ENCODE measurements around the gene CAPN2. TPM values are rescaled to one million over a fixed set of nuclear protein-coding genes. Genes with fewer than 3 reads are reported as not detected.

CAPN2 gene
- total and polyA plus RNA-seq, 9 donors, result 70.6 to 267 (median 171) TPM

GRCh38 chr1:223759273-223759672 lies 46.9 kb downstream of the CAPN2 start:
- no peaks in the 10 kb centered on the region for H3K27me3 ChIP-seq
- intact Hi-C loops (cut with DNase I), result no loop called here
- H3K4me1 ChIP-seq (ENCODE audit: insufficient read depth), result no peaks in the 10 kb centered on the region
- no peak for DNase-seq
- H3K36me3 ChIP-seq, result no peaks in the 10 kb centered on the region
- TF ChIP-seq EP300 (IDR thresholded peaks at IDR 0.05) (no peak), CTCF (IDR thresholded peaks at IDR 0.05) (no peak), POLR2A (IDR thresholded peaks at IDR 0.05) (no peak)
- WGBS, 3 donors, result 89 to 91% (median 90%) methylated on average over 13 of the region's 13 CpGs
- H3K9me3 ChIP-seq, result no peaks in the 10 kb centered on the region
- no peak overlapping the region for H3K27ac ChIP-seq
- no peak overlapping the region for H3K4me3 ChIP-seq

DNA sequence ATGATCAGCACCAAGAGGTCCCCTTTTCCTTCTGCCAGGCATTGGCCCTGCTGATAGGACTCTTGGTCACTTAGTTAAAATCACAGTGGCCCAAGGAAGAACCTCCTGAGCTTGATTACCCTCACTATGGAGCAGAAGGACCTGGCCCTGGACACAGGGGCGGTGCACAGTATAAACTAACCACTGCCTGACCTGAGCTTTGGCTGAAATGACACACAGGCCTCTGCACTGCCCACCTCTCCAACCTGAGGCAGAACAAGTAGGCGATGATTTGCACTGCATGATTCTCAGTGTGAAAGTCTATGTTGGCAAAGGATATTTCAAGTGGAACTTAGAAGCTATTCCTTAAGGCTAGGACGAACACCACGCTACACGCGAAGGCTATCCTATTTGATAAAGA lies 48.5 kb downstream of the CAPN2 start:
- H3K36me3 ChIP-seq, result no peaks in the 10 kb centered on the region
- no peak for DNase-seq

GRCh38 chr1:223761411-223761810 lies 49.1 kb downstream of the CAPN2 start:
- Histone ChIP-seq H3K9me3 (no peaks in the 10 kb centered on the region), H3K27me3 (no peaks in the 10 kb centered on the region), H3K4me1 (ENCODE audit: insufficient read depth) (no peaks in the 10 kb centered on the region), H3K27ac (no peak overlapping the region), H3K36me3 (no peaks in the 10 kb centered on the region), H3K4me3 (no peak overlapping the region)
- DNase-seq, result no peak
- 53 to 61% (median 53%) methylated on average over 7 of the region's 7 CpGs for WGBS, 3 donors
- TF ChIP-seq POLR2A (IDR thresholded peaks at IDR 0.05) (no peak), EP300 (IDR thresholded peaks at IDR 0.05) (no peak), CTCF (IDR thresholded peaks at IDR 0.05) (no peak)
- intact Hi-C loops (cut with DNase I), result no loop called here

More for the DNA sequence above, 48.5 kb downstream of the CAPN2 start:
- H3K4me3 ChIP-seq, result no peak overlapping the region
- no peaks in the 10 kb centered on the region for H3K9me3 ChIP-seq
- intact Hi-C loops (cut with DNase I), result no loop called here
- no peak overlapping the region for H3K27ac ChIP-seq
- H3K4me1 ChIP-seq (ENCODE audit: insufficient read depth), result no peaks in the 10 kb centered on the region
- TF ChIP-seq POLR2A (IDR thresholded peaks at IDR 0.05), result no peak
- TF ChIP-seq CTCF (IDR thresholded peaks at IDR 0.05), result no peak
- no peak for TF ChIP-seq EP300 (IDR thresholded peaks at IDR 0.05)
- WGBS, 3 donors, result 33 to 56% (median 38%) methylated on average over 6 of the region's 6 CpGs
- no peaks in the 10 kb centered on the region for H3K27me3 ChIP-seq

GRCh38 chr1:223763251-223763650 lies 50.9 kb downstream of the CAPN2 start:
- Histone ChIP-seq H3K27me3 (no peaks in the 10 kb centered on the region), H3K4me1 (ENCODE audit: insufficient read depth) (no peaks in the 10 kb centered on the region), H3K27ac (no peak overlapping the region), H3K4me3 (no peak overlapping the region), H3K36me3 (no peaks in the 10 kb centered on the region), H3K9me3 (no peaks in the 10 kb centered on the region)
- DNase-seq, result no peak
- TF ChIP-seq CTCF (IDR thresholded peaks at IDR 0.05), result no peak
- TF ChIP-seq POLR2A (IDR thresholded peaks at IDR 0.05), result no peak
- no peak for TF ChIP-seq EP300 (IDR thresholded peaks at IDR 0.05)
- 90 to 97% (median 95%) methylated on average over 5 of the region's 5 CpGs for WGBS, 3 donors
- intact Hi-C loops (cut with DNase I), result no loop called here
